IgD-negative memory B cell (primary cell): ENCODE measurements around the gene EML1. TPM values are rescaled to one million over a fixed set of nuclear protein-coding genes. Genes with fewer than 3 reads are reported as not detected.

Experiments
- H3K27ac Mint-ChIP-seq, 3 donors: one replicate each; pipeline ENCODE4 v1.8.0; 2020 to 2022; ENCODE audit warnings: mild to moderate bottlenecking in 3 of 3, mixed read lengths in 3 of 3, moderate library complexity in 1 of 3
- H3K27me3 Mint-ChIP-seq: one replicate; pipeline ENCODE4 v1.8.0; 2021; ENCODE audit warnings: mixed read lengths
- H3K36me3 Mint-ChIP-seq: one replicate; pipeline ENCODE4 v1.8.0; 2020; ENCODE audit warnings: mild to moderate bottlenecking, mixed read lengths
- H3K4me1 Mint-ChIP-seq, 3 donors: one replicate each; pipeline ENCODE4 v1.8.0; 2020 to 2022; ENCODE audit warnings: mixed read lengths in 3 of 3, mild to moderate bottlenecking in 1 of 3
- H3K4me3 Mint-ChIP-seq, 4 donors: one replicate each; pipeline ENCODE4 v1.8.0; 2020 to 2022; ENCODE audit warnings: mild to moderate bottlenecking in 4 of 4, mixed read lengths in 4 of 4, moderate library complexity in 3 of 4
- H3K9me3 Mint-ChIP-seq, 3 donors: one replicate each; pipeline ENCODE4 v1.8.0; 2020 to 2021; ENCODE audit warnings: mixed read lengths in 3 of 3, mild to moderate bottlenecking in 1 of 3
- polyA plus RNA-seq: library from polyadenylated mRNA; unstranded; fragments of 300-500 nt; fragmentation: Illumina TruSeq; gene quantifications from one replicate; pipeline ENCODE4 v1.2.3, GENCODE V29; 2021

Gene EML1
- not detected for polyA plus RNA-seq

DNA sequence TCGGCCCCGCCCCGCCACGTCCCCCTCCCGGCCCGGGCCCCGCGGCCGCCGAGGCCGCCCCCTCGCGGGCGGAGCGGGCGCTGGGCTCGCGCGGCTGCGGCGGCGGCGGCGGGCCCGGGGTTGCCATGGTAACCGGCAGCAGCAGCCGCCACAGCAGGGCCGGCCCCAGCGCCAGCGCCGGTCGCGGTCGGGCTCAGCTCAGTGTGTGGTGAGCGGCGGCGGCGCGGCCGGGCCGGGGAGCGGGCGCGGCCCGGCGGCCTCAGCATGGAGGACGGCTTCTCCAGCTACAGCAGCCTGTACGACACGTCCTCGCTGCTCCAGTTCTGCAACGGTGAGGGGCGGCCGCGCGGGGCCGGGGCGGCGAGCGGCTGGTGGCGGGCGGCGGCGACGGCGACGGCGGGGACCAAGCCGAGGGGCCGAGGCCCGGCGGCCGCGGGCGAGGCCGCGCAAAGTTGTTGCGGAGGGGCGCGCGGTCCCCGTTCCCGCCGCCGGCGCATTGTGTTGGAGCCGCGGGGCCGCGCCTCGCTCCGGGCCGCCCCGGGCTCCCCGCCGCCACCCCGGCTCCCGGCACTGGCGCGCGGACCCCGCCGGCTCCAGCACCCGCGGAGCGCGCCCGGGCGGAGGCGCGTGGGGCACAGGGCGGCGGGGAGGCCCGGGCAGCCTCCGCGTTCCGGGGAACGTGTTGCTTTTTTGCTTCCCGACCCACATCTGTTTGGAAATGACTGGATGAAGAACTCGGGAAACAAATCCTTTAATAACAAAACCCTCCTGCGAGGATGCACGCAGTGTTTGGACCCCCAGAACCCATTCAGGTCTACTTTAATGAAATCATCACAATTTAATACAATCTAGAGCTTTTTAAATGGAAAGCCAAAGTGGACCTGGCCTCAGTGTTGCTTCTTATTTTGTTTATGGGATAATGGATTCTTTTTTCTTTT is at the start of gene EML1:
TSS of gene EML1 (plus strand) at position 201 of the 938 bp plus-strand sequence. CDS start at position 265, 64 bp downstream.
- Mint-ChIP-seq H3K27ac (peak within 1 kb of the TSS in 2 of 3 donors; percentile 20 to 74), H3K9me3 (peaks cover 0 to 3% (median 0%) of the 10 kb centered on the region in 3 donors), H3K27me3 (peaks cover 41% of the 10 kb centered on the region), H3K36me3 (no peaks in the 10 kb centered on the region), H3K4me1 (peaks cover 0 to 8% (median 7%) of the 10 kb centered on the region in 3 donors), H3K4me3 (peak within 1 kb of the TSS; percentile 31 to 91 (median 63))

GRCh38 chr14:99744199-99744872 is 48.9 kb upstream of the EML1 start:
- Mint-ChIP-seq H3K27me3 (peaks cover 37% of the 10 kb centered on the region), H3K4me3 (no peak overlapping the region), H3K36me3 (no peaks in the 10 kb centered on the region), H3K27ac (no peak overlapping the region), H3K4me1 (no peaks in the 10 kb centered on the region), H3K9me3 (no peaks in the 10 kb centered on the region)

GRCh38 chr14:99744873-99745224 is 48.4 kb upstream of the EML1 start:
- Mint-ChIP-seq H3K4me1 (no peaks in the 10 kb centered on the region), H3K36me3 (no peaks in the 10 kb centered on the region), H3K4me3 (no peak overlapping the region), H3K27me3 (peaks cover 42% of the 10 kb centered on the region), H3K9me3 (no peaks in the 10 kb centered on the region), H3K27ac (no peak overlapping the region)

- Mint-ChIP-seq H3K27ac (no peak overlapping the region), H3K27me3 (peaks cover 43% of the 10 kb centered on the region)
These were observed 47.8 kb upstream of the EML1 start for GRCh38 chr14:99745307-99745951.

GRCh38 chr14:99747167-99747566 is 46.0 kb upstream of the EML1 start:
- peaks cover 0 to 2% (median 0%) of the 10 kb centered on the region in 3 donors for H3K9me3 Mint-ChIP-seq
- H3K36me3 Mint-ChIP-seq = no peaks in the 10 kb centered on the region
- no peak overlapping the region for H3K27ac Mint-ChIP-seq
- H3K4me3 Mint-ChIP-seq = no peak overlapping the region
- H3K27me3 Mint-ChIP-seq = peaks cover 43% of the 10 kb centered on the region
- peaks cover 0 to 1% (median 0%) of the 10 kb centered on the region in 3 donors for H3K4me1 Mint-ChIP-seq

More at GRCh38 chr14:99745307-99745951, 47.8 kb upstream of the EML1 start:
- H3K4me3 Mint-ChIP-seq = no peak overlapping the region
- no peaks in the 10 kb centered on the region for H3K9me3 Mint-ChIP-seq
- H3K4me1 Mint-ChIP-seq = no peaks in the 10 kb centered on the region
- H3K36me3 Mint-ChIP-seq = no peaks in the 10 kb centered on the region

DNA sequence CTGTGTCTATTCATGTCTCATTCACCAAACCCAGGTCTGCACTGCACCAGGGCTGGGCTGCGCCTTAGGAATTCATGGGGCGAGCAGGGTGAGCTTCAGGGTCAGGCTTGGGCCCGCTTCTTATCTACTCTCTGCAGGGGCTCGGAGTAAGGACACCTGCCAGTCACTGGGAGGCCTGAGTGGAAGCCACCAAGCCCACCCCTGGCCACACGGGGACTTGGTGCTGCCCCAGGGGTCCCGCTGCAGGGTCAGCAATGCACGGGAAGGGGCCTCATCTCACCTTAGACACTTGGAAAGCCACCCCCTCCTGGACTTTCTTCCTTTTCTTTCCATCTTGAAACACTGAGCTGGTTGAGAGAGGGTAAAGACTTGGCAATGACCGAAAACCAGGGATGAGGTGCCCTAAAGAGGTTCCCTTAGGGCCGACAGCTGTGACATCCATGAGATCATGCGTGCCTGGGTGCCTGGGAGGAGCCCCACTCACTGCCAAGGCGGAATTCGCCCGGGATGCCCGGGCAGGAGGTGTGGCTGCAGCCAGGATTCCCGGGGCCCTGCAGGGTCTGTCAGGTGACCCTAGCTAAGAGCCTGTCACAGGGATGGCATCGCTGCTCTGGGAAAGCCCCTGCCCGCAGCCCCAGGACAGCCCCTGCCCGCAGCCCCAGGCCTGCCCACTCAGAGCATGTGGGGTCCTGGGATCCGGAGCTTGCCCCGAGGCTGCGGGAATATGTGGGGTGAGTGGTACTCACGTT is 45.5 kb upstream of the EML1 start:
- no peaks in the 10 kb centered on the region for H3K36me3 Mint-ChIP-seq
- peaks cover 0 to 2% (median 0%) of the 10 kb centered on the region in 3 donors for H3K4me1 Mint-ChIP-seq
- H3K9me3 Mint-ChIP-seq = peaks cover 0 to 2% (median 0%) of the 10 kb centered on the region in 3 donors
- no peak overlapping the region for H3K27ac Mint-ChIP-seq
- no peak overlapping the region for H3K4me3 Mint-ChIP-seq
- H3K27me3 Mint-ChIP-seq = peaks cover 44% of the 10 kb centered on the region

- Mint-ChIP-seq H3K4me3 (no peak overlapping the region), H3K36me3 (no peaks in the 10 kb centered on the region), H3K27ac (no peak overlapping the region), H3K9me3 (peaks cover 0 to 4% (median 0%) of the 10 kb centered on the region in 3 donors), H3K4me1 (peaks cover 0 to 4% (median 2%) of the 10 kb centered on the region in 3 donors), H3K27me3 (peaks cover 44% of the 10 kb centered on the region)
These were observed 44.7 kb upstream of the EML1 start for GRCh38 chr14:99748529-99748928.

GRCh38 chr14:99749142-99749541 is 44.1 kb upstream of the EML1 start:
- Mint-ChIP-seq H3K4me3 (no peak overlapping the region), H3K4me1 (peaks cover 0 to 6% (median 2%) of the 10 kb centered on the region in 3 donors), H3K36me3 (no peaks in the 10 kb centered on the region), H3K27me3 (peaks cover 45% of the 10 kb centered on the region), H3K27ac (no peak overlapping the region), H3K9me3 (peaks cover 0 to 4% (median 0%) of the 10 kb centered on the region in 3 donors)

DNA sequence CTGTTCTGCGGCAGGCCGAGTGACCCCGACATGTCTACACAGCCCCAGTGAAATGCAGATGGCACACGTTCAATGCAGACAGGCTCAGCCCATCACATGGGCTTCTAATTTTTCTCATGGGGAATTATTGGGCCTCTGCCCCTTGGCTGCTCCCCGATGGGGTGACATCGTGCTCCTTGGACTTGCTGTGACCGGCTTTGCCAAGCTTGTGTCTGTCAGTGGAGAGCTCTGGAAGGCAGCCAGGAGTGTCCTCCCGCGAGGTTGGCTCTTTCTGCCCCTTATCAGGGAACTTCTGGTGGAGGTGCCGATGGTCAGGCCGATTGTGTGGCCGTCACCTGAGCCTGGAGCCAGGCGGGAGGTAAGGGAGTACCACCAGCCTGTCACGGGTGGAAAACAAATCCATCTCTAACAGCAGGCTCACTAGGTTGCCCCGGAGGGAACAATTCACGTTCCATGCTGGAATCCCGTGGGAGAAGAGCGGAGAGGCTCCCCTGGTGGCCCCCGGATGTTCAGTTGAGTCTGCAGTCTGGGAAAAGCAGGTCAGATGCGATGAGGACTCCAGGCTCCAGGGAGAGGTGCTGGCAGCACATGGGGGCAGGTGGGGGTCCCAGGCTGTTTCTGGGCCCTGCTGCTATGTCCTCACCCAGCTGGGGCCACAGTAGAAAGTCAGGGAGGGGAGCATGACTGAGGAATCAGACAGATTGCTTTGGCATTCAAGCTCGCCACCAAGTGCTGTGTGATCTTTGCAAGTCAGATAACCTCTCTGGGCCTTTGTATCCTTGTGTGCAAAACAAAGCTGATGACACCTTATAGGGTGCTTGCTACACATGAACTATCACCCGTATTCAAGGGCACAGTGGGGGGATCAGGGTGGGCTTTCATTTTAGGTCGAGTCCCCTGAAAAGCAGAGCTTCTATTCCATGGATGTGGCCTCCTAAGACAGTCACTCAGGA is 43.2 kb upstream of the EML1 start:
- Mint-ChIP-seq H3K27ac (no peak overlapping the region), H3K4me3 (no peak overlapping the region), H3K4me1 (peaks cover 0 to 6% (median 2%) of the 10 kb centered on the region in 3 donors), H3K9me3 (peaks cover 0 to 4% (median 0%) of the 10 kb centered on the region in 3 donors), H3K27me3 (peaks cover 48% of the 10 kb centered on the region), H3K36me3 (no peaks in the 10 kb centered on the region)

- Mint-ChIP-seq H3K4me3 (no peak overlapping the region), H3K27me3 (peaks cover 48% of the 10 kb centered on the region), H3K4me1 (peaks cover 0 to 6% (median 2%) of the 10 kb centered on the region in 3 donors)
These were observed 42.3 kb upstream of the EML1 start for GRCh38 chr14:99750746-99751450.

DNA sequence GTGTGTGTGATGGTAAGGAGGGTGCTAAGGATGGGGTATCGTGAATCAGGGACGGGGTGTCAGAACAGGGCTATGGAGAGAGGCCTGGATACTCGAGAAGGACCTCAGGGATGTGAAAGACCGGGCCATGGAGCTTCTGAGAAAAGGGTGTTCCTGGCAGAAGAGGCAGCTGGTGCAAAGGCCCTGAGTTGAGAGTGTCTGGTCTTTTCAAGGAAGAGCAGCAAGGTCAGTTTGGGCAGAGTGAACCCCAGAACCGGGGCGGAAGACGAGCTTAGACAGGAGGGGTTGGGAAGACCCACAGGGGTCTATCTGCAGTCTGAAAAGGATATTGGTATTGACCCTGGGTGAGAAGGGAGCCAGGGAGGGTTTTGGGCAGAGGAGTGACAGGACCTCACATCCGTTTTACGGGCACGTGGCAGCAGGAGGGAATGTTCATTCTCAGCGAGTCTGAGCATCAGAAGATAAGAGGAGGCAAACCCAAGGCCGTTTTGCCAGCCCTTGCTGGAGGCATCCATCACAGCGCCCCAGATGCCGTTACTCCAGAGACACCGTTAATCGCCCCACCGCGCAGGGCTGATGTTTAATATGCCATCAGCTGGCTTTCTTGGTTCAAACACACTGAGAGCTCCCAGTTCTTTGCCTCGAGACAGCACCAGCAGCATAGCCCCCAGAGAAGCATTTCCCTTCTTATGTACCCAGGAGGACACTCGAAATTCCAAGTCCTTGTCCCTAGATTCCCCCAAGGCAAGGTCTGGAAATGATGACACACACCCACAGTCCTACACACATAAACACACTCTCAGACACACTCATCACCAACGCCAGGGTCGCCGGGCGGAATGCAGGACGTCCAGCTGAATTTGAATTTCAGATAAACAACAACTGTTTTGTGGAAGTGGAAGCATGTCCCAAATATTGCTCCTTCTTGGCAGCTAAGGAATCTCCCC is 41.4 kb upstream of the EML1 start:
- Mint-ChIP-seq H3K36me3 (no peaks in the 10 kb centered on the region), H3K4me1 (peaks cover 0 to 6% (median 2%) of the 10 kb centered on the region in 3 donors), H3K27me3 (peaks cover 49% of the 10 kb centered on the region), H3K27ac (no peak overlapping the region), H3K4me3 (no peak overlapping the region), H3K9me3 (peaks cover 0 to 4% (median 0%) of the 10 kb centered on the region in 3 donors)

More at GRCh38 chr14:99750746-99751450, 42.3 kb upstream of the EML1 start:
- H3K9me3 Mint-ChIP-seq = peaks cover 0 to 4% (median 0%) of the 10 kb centered on the region in 3 donors
- no peaks in the 10 kb centered on the region for H3K36me3 Mint-ChIP-seq
- no peak overlapping the region for H3K27ac Mint-ChIP-seq

GRCh38 chr14:99752486-99753121 is 40.6 kb upstream of the EML1 start:
- peaks cover 0 to 4% (median 0%) of the 10 kb centered on the region in 3 donors for H3K9me3 Mint-ChIP-seq
- peaks cover 43% of the 10 kb centered on the region for H3K27me3 Mint-ChIP-seq
- H3K4me3 Mint-ChIP-seq = no peak overlapping the region
- H3K4me1 Mint-ChIP-seq = peaks cover 0 to 6% (median 2%) of the 10 kb centered on the region in 3 donors
- no peak overlapping the region for H3K27ac Mint-ChIP-seq
- no peaks in the 10 kb centered on the region for H3K36me3 Mint-ChIP-seq
